Duodenal mucosa (tissue), 2 donors: Measurements from ENCODE around the gene FAM3A.
"Not testable (repeated sequence)": the region's sequence is repeated elsewhere in the genome, so short reads cannot be mapped to it uniquely, and the experiment has no call there.

Source experiments
- H3K27ac ChIP-seq: one replicate; pipeline ENCODE4 v1.7.0; 2013; ENCODE audit warnings: low read depth, low read length
- H3K27me3 ChIP-seq, 2 donors: one replicate each; pipeline ENCODE4 v1.7.0; 2013; ENCODE audit warnings: low read length in 2 of 2, control low read depth in 1 of 2; ENCODE audit not compliant: insufficient read depth in 2 of 2, control insufficient read depth in 1 of 2
- H3K36me3 ChIP-seq, 2 donors: one replicate each; pipeline ENCODE4 v1.7.0; 2013; ENCODE audit warnings: low read length in 2 of 2, control low read depth in 1 of 2; ENCODE audit not compliant: insufficient read depth in 2 of 2, control insufficient read depth in 1 of 2
- H3K4me1 ChIP-seq, 2 donors: one replicate each; pipeline ENCODE4 v1.7.0; 2013; ENCODE audit warnings: low read length in 2 of 2, control low read depth in 1 of 2; ENCODE audit not compliant: insufficient read depth in 2 of 2, control insufficient read depth in 1 of 2
- H3K4me3 ChIP-seq, 2 donors: one replicate each; pipeline ENCODE4 v1.7.0; 2013; ENCODE audit warnings: low read length in 2 of 2, low read depth in 1 of 2
- H3K9ac ChIP-seq, 2 donors: one replicate each; pipeline ENCODE4 v1.7.0; 2013; ENCODE audit warnings: low read length in 2 of 2, low read depth in 1 of 2
- H3K9me3 ChIP-seq, 2 donors: one replicate each; pipeline ENCODE4 v1.7.0; 2013; ENCODE audit warnings: low read length in 2 of 2, control low read depth in 1 of 2; ENCODE audit not compliant: control insufficient read depth in 1 of 2

The FAM3A gene

GRCh38 chrX:154505734-154506133 lies 10.3 kb downstream of the FAM3A start:
- Histone ChIP-seq H3K9ac (no peak overlapping the region), H3K4me3 (no peak overlapping the region), H3K36me3 (peaks cover 7 to 25% of the 10 kb centered on the region in 2 donors), H3K27me3 (no peaks in the 10 kb centered on the region), H3K9me3 (no peaks in the 10 kb centered on the region), H3K4me1 (no peaks in the 10 kb centered on the region), H3K27ac (no peak overlapping the region)

GRCh38 chrX:154502989-154503388 lies 13.0 kb downstream of the FAM3A start:
- H3K9ac ChIP-seq: no peak overlapping the region
- no peak overlapping the region for H3K27ac ChIP-seq
- no peaks in the 10 kb centered on the region for H3K4me1 ChIP-seq
- no peaks in the 10 kb centered on the region for H3K27me3 ChIP-seq
- H3K9me3 ChIP-seq: no peaks in the 10 kb centered on the region
- peaks cover 7 to 10% of the 10 kb centered on the region in 2 donors for H3K36me3 ChIP-seq
- no peak overlapping the region for H3K4me3 ChIP-seq

DNA sequence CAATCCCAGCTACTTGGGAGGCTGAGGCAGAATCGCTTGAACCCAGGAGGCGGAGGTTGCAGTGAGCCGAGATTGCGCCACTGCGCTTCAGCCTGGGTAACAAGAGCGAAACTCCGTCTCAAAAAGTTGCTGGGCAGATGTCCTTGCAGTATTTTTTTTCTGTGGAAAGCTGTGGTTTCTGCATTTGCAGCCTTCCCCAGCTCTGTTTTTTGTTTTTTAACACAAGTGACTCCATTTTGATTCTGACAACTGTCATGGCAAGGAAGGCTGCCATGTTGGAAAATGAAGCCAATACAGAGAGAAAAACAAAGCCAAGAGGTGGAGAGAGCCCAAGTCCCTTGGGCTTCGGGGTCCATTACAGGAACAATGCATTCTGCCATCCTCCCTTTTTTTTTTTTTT lies 13.9 kb downstream of the FAM3A start:
- Histone ChIP-seq H3K9ac (no peak overlapping the region), H3K36me3 (peaks cover 4 to 8% of the 10 kb centered on the region in 2 donors), H3K4me1 (no peaks in the 10 kb centered on the region), H3K4me3 (no peak overlapping the region), H3K9me3 (no peaks in the 10 kb centered on the region), H3K27ac (no peak overlapping the region), H3K27me3 (no peaks in the 10 kb centered on the region)

DNA sequence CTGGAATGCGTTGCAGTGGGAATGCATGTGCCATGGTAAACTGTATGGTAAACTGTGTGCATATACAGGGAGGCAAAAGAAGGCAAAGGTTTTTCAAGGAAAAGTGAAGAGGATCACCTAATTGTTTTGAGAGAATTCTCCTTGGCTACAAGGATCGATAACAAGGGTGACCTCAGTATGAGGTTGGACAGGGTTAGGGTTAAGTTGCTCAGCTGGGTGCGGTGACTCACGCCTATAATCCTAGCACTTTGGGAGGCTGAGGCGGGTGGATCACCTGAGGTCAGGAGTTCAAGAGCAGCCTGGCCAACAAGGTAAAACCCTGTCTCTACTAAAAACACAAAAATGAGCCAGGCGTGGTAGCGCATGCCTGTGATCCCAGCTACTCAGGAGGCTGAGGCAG lies 14.6 kb downstream of the FAM3A start:
- H3K9me3 ChIP-seq, H3K9ac ChIP-seq, H3K27ac ChIP-seq, H3K27me3 ChIP-seq, H3K4me1 ChIP-seq, H3K4me3 ChIP-seq, H3K36me3 ChIP-seq: not testable (repeated sequence)

DNA sequence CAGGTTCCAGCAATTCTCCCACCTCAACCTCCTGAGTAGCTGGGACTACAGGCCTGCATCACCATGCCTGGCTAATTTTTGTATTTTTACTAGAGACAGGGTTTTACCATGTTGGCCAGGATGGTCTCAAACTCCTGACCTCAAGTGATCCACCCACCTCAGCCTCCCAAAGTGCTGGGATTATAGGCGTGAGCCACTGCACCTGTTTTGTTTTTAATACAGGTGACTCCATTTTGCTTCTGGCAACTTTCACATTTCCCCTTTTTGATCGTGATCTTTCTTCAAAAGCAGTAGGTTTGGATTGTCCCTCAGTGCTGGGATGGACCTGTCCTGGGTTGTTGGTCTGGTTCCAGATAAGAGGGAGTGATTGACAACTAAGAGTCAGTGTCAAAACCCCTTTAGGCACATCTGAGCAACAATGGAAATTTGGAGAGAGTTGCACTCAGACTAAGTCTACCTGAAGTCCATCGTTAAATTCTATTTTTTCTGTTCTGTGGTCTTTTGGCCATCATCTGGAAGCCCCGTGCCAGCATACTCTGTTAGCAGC lies 19.4 kb downstream of the FAM3A start:
- H3K4me1 ChIP-seq, H3K9ac ChIP-seq, H3K27me3 ChIP-seq, H3K27ac ChIP-seq, H3K36me3 ChIP-seq, H3K4me3 ChIP-seq, H3K9me3 ChIP-seq: not testable (repeated sequence)

- Histone ChIP-seq H3K27ac (no peak overlapping the region), H3K4me1 (no peaks in the 10 kb centered on the region), H3K9me3 (no peaks in the 10 kb centered on the region), H3K36me3 (no peaks in the 10 kb centered on the region), H3K27me3 (no peaks in the 10 kb centered on the region), H3K9ac (no peak overlapping the region), H3K4me3 (no peak overlapping the region)
Measured at GRCh38 chrX:154495472-154495922, 20.5 kb downstream of the FAM3A start.

DNA sequence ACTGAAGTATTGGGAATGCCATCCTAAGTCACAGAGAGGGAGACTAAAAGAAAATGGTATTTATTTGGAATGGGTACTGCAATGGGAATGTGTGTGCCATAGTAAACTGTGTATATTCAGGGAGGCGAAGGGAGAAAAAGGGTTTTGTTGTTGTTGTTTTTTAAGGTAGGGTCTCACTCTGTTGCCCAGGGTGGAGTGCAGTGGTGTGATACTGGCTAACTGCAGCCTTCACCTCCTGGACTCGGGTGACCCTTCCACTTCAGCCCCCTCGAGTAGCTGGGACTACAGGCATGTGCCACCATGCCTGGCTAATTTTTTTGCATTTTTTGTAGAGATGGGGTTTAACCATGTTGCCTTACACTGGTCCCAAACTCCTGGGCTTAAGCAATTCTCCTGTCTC lies 21.3 kb downstream of the FAM3A start:
- H3K9me3 ChIP-seq: no peaks in the 10 kb centered on the region
- H3K27me3 ChIP-seq: no peaks in the 10 kb centered on the region
- no peak overlapping the region for H3K4me3 ChIP-seq
- H3K9ac ChIP-seq: no peak overlapping the region
- H3K36me3 ChIP-seq: no peaks in the 10 kb centered on the region
- no peak overlapping the region for H3K27ac ChIP-seq
- H3K4me1 ChIP-seq: peaks cover 0 to 1% of the 10 kb centered on the region in 2 donors

DNA sequence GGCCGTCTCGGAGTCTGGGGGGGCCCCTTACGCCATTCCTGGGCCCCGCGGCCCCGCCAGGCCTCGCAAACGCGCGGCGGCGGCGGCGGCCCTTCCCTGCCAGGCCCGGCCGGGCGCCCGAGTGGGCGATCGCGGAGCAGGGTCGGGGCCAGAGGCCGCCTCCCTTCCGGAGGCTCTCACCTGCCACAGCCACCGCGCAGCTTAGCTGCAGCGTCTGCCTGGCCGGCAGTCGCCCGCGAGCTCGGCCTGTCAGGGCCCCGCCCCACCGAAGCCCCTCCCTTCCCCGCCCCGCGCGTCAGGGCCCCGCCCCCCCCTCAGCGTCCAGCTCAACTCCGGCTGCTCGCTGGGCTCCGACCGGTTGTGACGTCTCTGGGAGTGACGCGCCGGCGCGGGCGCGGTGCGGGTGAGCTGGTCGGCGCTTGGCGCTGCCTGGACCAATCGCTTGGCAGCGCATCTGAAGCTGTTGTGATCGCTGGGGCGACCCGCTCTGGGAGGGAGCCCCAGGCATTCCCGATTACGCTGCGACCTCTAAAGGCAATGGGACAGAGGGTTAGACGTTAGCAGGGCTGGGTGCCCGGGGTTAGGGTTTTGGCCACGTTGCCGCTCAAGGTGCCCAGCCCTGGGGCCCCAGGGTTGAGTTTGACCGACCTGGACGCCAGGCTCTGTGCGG lies 25.5 kb downstream of the FAM3A start, which contains the start of gene SLC10A3:
Gene SLC10A3 (minus strand): TSS at position 216 of the 670 bp plus-strand sequence. CDS start 1,689 bp downstream, outside the sequence.
- peak within 1 kb of the TSS; percentile 73 to 75 for H3K4me3 ChIP-seq
- H3K9me3 ChIP-seq: no peaks in the 10 kb centered on the region
- peak within 1 kb of the TSS; percentile 89 for H3K27ac ChIP-seq
- peak within 1 kb of the TSS; percentile 84 to 90 for H3K9ac ChIP-seq
- no peaks in the 10 kb centered on the region for H3K27me3 ChIP-seq
- no peaks in the 10 kb centered on the region for H3K36me3 ChIP-seq
- H3K4me1 ChIP-seq: peaks cover 10 to 15% of the 10 kb centered on the region in 2 donors

DNA sequence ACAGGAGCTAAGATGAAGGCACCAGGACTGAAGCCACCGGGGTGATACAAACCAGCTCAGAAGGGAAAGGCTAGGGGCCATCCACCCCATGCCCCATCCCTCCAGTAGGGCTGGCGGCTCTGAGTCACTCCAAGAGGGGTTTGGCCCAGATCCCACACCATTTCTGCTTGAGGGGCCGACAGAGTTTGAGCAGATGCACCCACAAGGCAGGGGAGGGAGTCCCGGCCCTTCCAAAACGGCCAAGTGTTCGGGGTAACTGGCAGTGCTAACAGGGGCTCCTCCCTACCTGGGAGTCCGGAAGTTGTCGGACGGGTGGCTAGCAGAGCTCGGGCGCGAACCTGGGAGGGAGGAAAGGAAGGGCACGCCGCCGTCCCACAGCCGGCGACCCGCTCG lies 26.0 kb downstream of the FAM3A start:
- Histone ChIP-seq H3K4me1 (peaks cover 15 to 21% of the 10 kb centered on the region in 2 donors), H3K27ac (peak overlapping the region; percentile 81), H3K27me3 (no peaks in the 10 kb centered on the region), H3K36me3 (no peaks in the 10 kb centered on the region), H3K9me3 (no peaks in the 10 kb centered on the region), H3K9ac (peak overlapping the region; percentile 76 to 84), H3K4me3 (peak overlapping the region; percentile 73 to 75)

GRCh38 chrX:154489182-154489581 lies 26.9 kb downstream of the FAM3A start:
- no peaks in the 10 kb centered on the region for H3K27me3 ChIP-seq
- peaks cover 18 to 26% of the 10 kb centered on the region in 2 donors for H3K4me1 ChIP-seq
- peak overlapping the region; percentile 73 to 75 for H3K4me3 ChIP-seq
- peak overlapping the region; percentile 76 to 84 for H3K9ac ChIP-seq
- peaks cover 0 to 5% of the 10 kb centered on the region in 2 donors for H3K36me3 ChIP-seq
- H3K9me3 ChIP-seq: no peaks in the 10 kb centered on the region
- no peak overlapping the region for H3K27ac ChIP-seq
